ENCODE results near the gene C1RL. TPM values are rescaled to one million over a fixed set of nuclear protein-coding genes. Genes with fewer than 3 reads are reported as not detected.

Gene C1RL
- total and polyA plus RNA-seq, 5 donors from 2014 or later: 6.0 to 21.0 (median 8.0) TPM

DNA sequence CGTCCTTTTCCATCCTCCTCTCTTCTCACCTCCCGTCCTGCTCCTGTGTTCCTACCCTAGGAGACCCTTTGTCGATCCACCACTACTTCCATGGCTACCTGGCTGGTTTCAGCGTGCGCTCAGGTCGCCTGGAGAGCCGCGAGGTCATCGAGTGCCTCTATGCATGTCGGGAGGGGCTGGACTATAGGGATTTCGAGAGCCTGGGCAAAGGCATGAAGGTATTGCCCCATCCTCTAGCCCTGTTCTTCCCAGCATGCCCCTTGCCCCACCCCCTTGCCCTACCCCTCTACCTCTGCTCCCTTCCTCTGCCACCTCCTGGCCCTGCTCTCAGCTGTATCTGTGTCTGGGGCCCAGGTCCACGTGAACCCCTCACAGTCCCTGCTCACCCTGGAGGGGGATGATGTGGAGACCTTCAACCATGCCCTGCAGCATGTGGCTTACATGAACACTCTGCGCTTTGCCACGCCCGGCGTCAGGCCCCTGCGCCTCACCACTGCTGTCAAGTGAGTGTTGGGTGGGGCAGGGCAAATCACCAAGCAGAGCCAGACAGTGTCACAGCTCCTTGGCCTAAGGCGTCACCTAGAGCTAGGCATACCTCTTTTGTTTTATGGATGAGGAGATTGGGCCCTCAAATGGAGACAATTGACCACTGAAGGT lies 33.9 kb upstream of the C1RL start:
- Mint-ChIP-seq H3K27me3 (no peaks in the 10 kb centered on the region), H3K36me3 (peaks cover 46% of the 10 kb centered on the region), H3K9me3 (no peaks in the 10 kb centered on the region), H3K4me1 (peaks cover 0 to 6% (median 3%) of the 10 kb centered on the region in 4 donors), H3K4me3 (no peak overlapping the region), H3K27ac (peak overlapping the region in 2 of 3 donors; percentile 31 to 58)
- no peak overlapping the region for H3K27ac ChIP-seq (ENCODE audit: insufficient read depth, low read length, poor library complexity, severe bottlenecking)
- H3K9me3 ChIP-seq (ENCODE audit: control insufficient read depth in 2 of 2, low read length in 2 of 2): no peaks in the 10 kb centered on the region
- H3K36me3 ChIP-seq (ENCODE audit: control insufficient read depth, insufficient read depth, low read length): peaks cover 28% of the 10 kb centered on the region
- H3K4me3 ChIP-seq (ENCODE audit: low read depth, low read length): no peak overlapping the region
- DNase-seq: no peak
- no peaks in the 10 kb centered on the region for H3K27me3 ChIP-seq (ENCODE audit: control insufficient read depth, insufficient read depth, low read length)
- no peak for ATAC-seq (ENCODE audit: low read depth in 2 of 2)
- no peaks in the 10 kb centered on the region for H3K4me1 ChIP-seq (ENCODE audit: control insufficient read depth, insufficient read depth, low read length, poor library complexity, severe bottlenecking)

DNA sequence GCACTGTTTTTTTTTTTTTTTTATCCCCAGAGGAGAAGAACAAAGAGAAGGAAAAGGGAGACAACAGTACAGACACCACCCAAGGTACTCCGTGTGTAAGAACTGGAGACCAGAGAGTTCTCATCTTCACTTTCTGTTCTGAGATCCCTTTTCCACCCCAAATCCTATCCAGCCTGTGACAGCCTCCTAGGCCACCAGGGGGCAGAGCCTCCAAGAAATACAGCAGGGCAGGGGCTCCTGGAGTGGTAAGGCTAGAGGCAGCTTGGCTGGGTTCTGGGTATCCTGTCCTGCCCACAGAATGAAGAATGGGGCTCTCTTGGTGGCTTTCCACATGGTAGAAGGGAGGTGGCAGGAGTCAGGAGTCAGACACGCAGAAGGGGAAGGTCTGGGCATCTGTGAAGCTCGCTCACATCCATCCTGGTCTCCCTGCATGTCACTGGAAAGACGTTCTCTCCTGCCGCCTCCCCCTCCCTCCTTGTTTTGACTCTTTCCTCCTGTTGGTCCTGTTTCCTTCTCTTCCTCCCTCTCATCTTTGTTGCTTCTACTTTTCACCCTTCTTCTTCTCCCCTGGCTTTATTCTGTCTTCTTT lies 33.1 kb upstream of the C1RL start:
- Histone ChIP-seq H3K4me3 (ENCODE audit: low read depth, low read length) (no peak overlapping the region), H3K36me3 (ENCODE audit: control insufficient read depth, insufficient read depth, low read length) (peaks cover 35% of the 10 kb centered on the region), H3K27me3 (ENCODE audit: control insufficient read depth, insufficient read depth, low read length) (no peaks in the 10 kb centered on the region), H3K9me3 (ENCODE audit: control insufficient read depth in 2 of 2, low read length in 2 of 2) (no peaks in the 10 kb centered on the region), H3K27ac (ENCODE audit: insufficient read depth, low read length, poor library complexity, severe bottlenecking) (no peak overlapping the region), H3K4me1 (ENCODE audit: control insufficient read depth, insufficient read depth, low read length, poor library complexity, severe bottlenecking) (no peaks in the 10 kb centered on the region)
- H3K4me3 Mint-ChIP-seq: no peak overlapping the region
- no peaks in the 10 kb centered on the region for H3K9me3 Mint-ChIP-seq
- H3K4me1 Mint-ChIP-seq: peaks cover 0 to 6% (median 3%) of the 10 kb centered on the region in 4 donors
- peak overlapping the region in 2 of 3 donors; percentile 23 to 31 for H3K27ac Mint-ChIP-seq
- H3K27me3 Mint-ChIP-seq: no peaks in the 10 kb centered on the region
- peak; percentile 65 to 71 for ATAC-seq (ENCODE audit: low read depth in 2 of 2)
- peak; percentile 25 to 65 (median 51) for DNase-seq
- H3K36me3 Mint-ChIP-seq: peaks cover 50% of the 10 kb centered on the region

DNA sequence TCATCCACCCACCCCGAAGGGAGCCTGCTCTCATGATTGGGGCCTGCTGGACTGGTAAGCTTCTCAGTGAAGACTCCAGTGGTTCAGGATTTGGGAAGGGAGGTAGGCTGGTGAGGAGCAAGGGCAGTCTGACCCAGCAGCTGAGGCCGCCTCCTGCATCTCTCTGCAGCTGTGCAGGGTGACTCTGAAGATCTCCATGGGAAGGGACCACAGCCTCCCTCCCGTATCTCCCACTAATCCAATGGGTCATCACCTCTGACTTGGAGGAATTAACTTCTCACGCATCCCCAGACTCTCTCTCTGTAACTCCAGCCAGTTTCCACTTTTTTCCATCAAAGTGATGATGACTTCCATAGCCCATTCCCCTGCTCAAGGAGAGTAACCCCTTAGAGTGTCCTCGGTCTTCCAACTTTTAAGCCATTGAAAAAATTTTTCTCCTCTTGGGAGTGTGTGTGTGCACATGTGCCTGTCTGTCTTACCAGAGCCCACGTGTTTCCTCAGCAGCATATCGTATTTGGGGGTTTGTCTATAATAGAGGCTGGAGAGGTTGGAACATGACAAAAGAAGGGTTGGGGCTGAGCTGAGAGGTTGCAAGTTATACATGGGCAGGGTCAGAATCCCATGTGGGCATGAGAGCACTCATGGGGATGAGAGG lies 32.5 kb upstream of the C1RL start:
- H3K27me3 Mint-ChIP-seq: no peaks in the 10 kb centered on the region
- ATAC-seq (ENCODE audit: low read depth in 2 of 2) (no peak), DNase-seq (no peak)
- Histone ChIP-seq H3K27ac (ENCODE audit: insufficient read depth, low read length, poor library complexity, severe bottlenecking) (no peak overlapping the region), H3K4me3 (ENCODE audit: low read depth, low read length) (no peak overlapping the region), H3K9me3 (ENCODE audit: control insufficient read depth in 2 of 2, low read length in 2 of 2) (no peaks in the 10 kb centered on the region), H3K27me3 (ENCODE audit: control insufficient read depth, insufficient read depth, low read length) (no peaks in the 10 kb centered on the region), H3K36me3 (ENCODE audit: control insufficient read depth, insufficient read depth, low read length) (peaks cover 39% of the 10 kb centered on the region), H3K4me1 (ENCODE audit: control insufficient read depth, insufficient read depth, low read length, poor library complexity, severe bottlenecking) (no peaks in the 10 kb centered on the region)
- peaks cover 0 to 5% (median 3%) of the 10 kb centered on the region in 4 donors for H3K4me1 Mint-ChIP-seq
- H3K4me3 Mint-ChIP-seq: no peak overlapping the region
- no peaks in the 10 kb centered on the region for H3K9me3 Mint-ChIP-seq
- peaks cover 52% of the 10 kb centered on the region for H3K36me3 Mint-ChIP-seq
- peak overlapping the region in 2 of 3 donors; percentile 23 to 65 for H3K27ac Mint-ChIP-seq

DNA sequence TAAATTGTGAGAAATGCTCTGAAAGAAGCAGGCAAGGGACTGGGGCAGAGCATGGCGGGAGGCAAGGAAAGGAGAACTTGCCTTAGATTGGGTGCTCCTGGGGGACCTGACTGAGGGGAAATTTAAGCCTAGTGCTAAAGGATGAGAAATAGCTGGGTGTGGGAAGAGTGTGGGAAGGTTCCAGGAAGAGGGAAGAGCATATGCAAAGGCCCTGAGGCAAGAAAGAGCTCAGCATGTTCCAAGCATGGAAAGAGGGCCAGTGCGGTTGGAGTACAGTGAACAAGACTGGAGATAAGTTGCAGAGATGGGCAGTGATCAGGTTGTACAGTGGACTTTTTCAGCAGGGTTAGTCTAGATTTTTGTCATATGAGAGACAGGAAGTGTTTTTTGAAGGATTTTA lies 30.2 kb upstream of the C1RL start:
- no peak overlapping the region for H3K4me3 Mint-ChIP-seq
- H3K27ac Mint-ChIP-seq: no peak overlapping the region
- DNase-seq: no peak
- H3K9me3 ChIP-seq (ENCODE audit: control insufficient read depth in 2 of 2, low read length in 2 of 2): no peaks in the 10 kb centered on the region
- H3K4me1 Mint-ChIP-seq: peaks cover 0 to 5% (median 2%) of the 10 kb centered on the region in 4 donors
- no peaks in the 10 kb centered on the region for H3K27me3 ChIP-seq (ENCODE audit: control insufficient read depth, insufficient read depth, low read length)
- no peaks in the 10 kb centered on the region for H3K27me3 Mint-ChIP-seq
- no peaks in the 10 kb centered on the region for H3K4me1 ChIP-seq (ENCODE audit: control insufficient read depth, insufficient read depth, low read length, poor library complexity, severe bottlenecking)
- no peak overlapping the region for H3K27ac ChIP-seq (ENCODE audit: insufficient read depth, low read length, poor library complexity, severe bottlenecking)
- peaks cover 51% of the 10 kb centered on the region for H3K36me3 ChIP-seq (ENCODE audit: control insufficient read depth, insufficient read depth, low read length)
- H3K4me3 ChIP-seq (ENCODE audit: low read depth, low read length): no peak overlapping the region
- no peak for ATAC-seq (ENCODE audit: low read depth in 2 of 2)
- H3K9me3 Mint-ChIP-seq: no peaks in the 10 kb centered on the region
- peaks cover 56% of the 10 kb centered on the region for H3K36me3 Mint-ChIP-seq

DNA sequence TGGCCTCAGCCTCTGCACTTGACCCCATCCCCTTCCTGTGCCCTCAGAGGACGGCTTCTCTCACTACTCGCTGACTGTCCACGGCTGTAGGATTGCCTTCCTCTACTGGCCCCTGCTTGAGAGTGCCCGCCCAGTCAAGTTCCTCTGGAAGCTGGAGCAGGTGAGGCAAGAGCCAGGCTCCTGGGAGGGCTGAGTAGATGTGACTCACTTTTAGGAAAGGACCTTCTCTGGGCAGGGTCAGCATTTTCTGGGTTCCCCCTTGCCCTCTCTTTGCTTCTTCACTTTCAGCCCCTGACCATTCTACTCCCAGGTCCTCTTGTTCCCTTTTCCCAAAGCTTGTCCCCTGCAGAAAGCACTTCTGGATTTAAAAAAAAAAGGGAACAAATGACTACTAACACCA lies 28.9 kb upstream of the C1RL start:
- Mint-ChIP-seq H3K9me3 (no peaks in the 10 kb centered on the region), H3K4me1 (peaks cover 0 to 9% (median 2%) of the 10 kb centered on the region in 4 donors), H3K36me3 (peaks cover 58% of the 10 kb centered on the region), H3K27me3 (no peaks in the 10 kb centered on the region), H3K4me3 (peak overlapping the region in 1 of 4 donors; percentile 44), H3K27ac (peak overlapping the region in 1 of 3 donors; percentile 42)
- Histone ChIP-seq H3K27me3 (ENCODE audit: control insufficient read depth, insufficient read depth, low read length) (no peaks in the 10 kb centered on the region), H3K36me3 (ENCODE audit: control insufficient read depth, insufficient read depth, low read length) (peaks cover 55% of the 10 kb centered on the region), H3K27ac (ENCODE audit: insufficient read depth, low read length, poor library complexity, severe bottlenecking) (no peak overlapping the region), H3K4me1 (ENCODE audit: control insufficient read depth, insufficient read depth, low read length, poor library complexity, severe bottlenecking) (no peaks in the 10 kb centered on the region), H3K9me3 (ENCODE audit: control insufficient read depth in 2 of 2, low read length in 2 of 2) (no peaks in the 10 kb centered on the region), H3K4me3 (ENCODE audit: low read depth, low read length) (no peak overlapping the region)
- DNase-seq (no peak), ATAC-seq (ENCODE audit: low read depth in 2 of 2) (no peak)

DNA sequence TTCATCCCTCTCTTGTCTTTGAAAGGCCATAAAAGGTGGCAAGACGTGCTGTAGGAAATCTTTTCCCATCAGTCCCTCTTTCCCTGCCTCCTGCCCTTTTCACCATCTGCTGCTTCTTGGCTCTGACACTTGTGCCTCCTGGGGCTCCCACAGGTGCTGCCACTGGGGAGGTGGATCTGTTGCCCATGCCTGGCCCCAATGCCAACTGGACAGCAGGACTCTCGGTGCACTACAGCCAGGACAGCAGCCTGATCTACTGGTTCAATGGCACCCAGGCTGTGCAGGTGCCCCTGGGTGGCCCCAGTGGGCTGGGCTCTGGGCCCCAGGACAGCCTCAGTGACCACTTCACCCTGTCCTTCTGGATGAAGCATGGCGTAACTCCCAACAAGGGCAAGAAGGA lies 27.7 kb upstream of the C1RL start:
- H3K36me3 ChIP-seq (ENCODE audit: control insufficient read depth, insufficient read depth, low read length): peaks cover 55% of the 10 kb centered on the region
- ATAC-seq (ENCODE audit: low read depth in 2 of 2): no peak
- Mint-ChIP-seq H3K9me3 (no peaks in the 10 kb centered on the region), H3K27ac (no peak overlapping the region), H3K36me3 (peaks cover 50% of the 10 kb centered on the region), H3K27me3 (no peaks in the 10 kb centered on the region), H3K4me3 (no peak overlapping the region), H3K4me1 (peaks cover 4 to 22% (median 6%) of the 10 kb centered on the region in 4 donors)
- H3K4me1 ChIP-seq (ENCODE audit: control insufficient read depth, insufficient read depth, low read length, poor library complexity, severe bottlenecking): peaks cover 4% of the 10 kb centered on the region
- H3K4me3 ChIP-seq (ENCODE audit: low read depth, low read length): no peak overlapping the region
- no peaks in the 10 kb centered on the region for H3K9me3 ChIP-seq (ENCODE audit: control insufficient read depth in 2 of 2, low read length in 2 of 2)
- DNase-seq: no peak
- H3K27ac ChIP-seq (ENCODE audit: insufficient read depth, low read length, poor library complexity, severe bottlenecking): no peak overlapping the region
- no peaks in the 10 kb centered on the region for H3K27me3 ChIP-seq (ENCODE audit: control insufficient read depth, insufficient read depth, low read length)

DNA sequence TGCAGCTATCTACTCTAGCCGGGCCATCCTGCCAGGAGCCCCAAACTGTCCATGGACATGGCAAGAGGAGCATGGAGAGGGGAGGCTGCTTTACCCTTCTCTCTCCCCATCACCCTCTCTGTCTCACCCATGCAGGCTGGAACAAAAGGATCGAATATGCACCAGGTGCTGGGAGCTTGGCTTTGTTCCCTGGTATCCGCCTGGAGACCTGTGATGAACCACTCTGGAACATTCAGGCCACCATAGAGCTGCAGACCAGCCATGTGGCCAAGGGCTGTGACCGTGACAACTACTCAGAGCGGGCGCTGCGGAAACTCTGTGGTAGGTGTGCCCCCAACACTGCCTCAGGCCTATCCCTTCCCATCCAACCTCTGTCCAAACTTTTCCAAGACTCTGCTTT lies 27.1 kb upstream of the C1RL start:
- H3K36me3 ChIP-seq (ENCODE audit: control insufficient read depth, insufficient read depth, low read length): peaks cover 55% of the 10 kb centered on the region
- H3K4me1 ChIP-seq (ENCODE audit: control insufficient read depth, insufficient read depth, low read length, poor library complexity, severe bottlenecking): peaks cover 10% of the 10 kb centered on the region
- H3K4me1 Mint-ChIP-seq: peaks cover 4 to 28% (median 9%) of the 10 kb centered on the region in 4 donors
- H3K27ac ChIP-seq (ENCODE audit: insufficient read depth, low read length, poor library complexity, severe bottlenecking): no peak overlapping the region
- H3K27me3 Mint-ChIP-seq: no peaks in the 10 kb centered on the region
- no peaks in the 10 kb centered on the region for H3K9me3 ChIP-seq (ENCODE audit: control insufficient read depth in 2 of 2, low read length in 2 of 2)
- H3K36me3 Mint-ChIP-seq: peaks cover 47% of the 10 kb centered on the region
- H3K27me3 ChIP-seq (ENCODE audit: control insufficient read depth, insufficient read depth, low read length): no peaks in the 10 kb centered on the region
- no peaks in the 10 kb centered on the region for H3K9me3 Mint-ChIP-seq
- no peak overlapping the region for H3K4me3 Mint-ChIP-seq
- no peak overlapping the region for H3K4me3 ChIP-seq (ENCODE audit: low read depth, low read length)
- DNase-seq (no peak), ATAC-seq (ENCODE audit: low read depth in 2 of 2) (no peak)
- no peak overlapping the region for H3K27ac Mint-ChIP-seq
